Skin epidermis (tissue), 12 donors: ENCODE results near the gene TARBP1.
A peak's percentile ranks its signal among the peaks of the same experiment; 100 is the strongest.

Experiments
- H3K27ac ChIP-seq, 21 experiments: fragments of 200-600 bp; sonication (generic) in 11 of 21; one replicate each; pipeline ENCODE4 v1.5.0; 2020; ENCODE audit warnings: mild to moderate bottlenecking in 3 of 21, inconsistent platforms in 2 of 21, moderate library complexity in 2 of 21
- H3K4me3 ChIP-seq, 7 experiments: fragments of 200-600 bp; sonication (generic) in 2 of 7; one replicate each; pipeline ENCODE4 v1.5.0; 2020; ENCODE audit warnings: inconsistent platforms in 2 of 7, mild to moderate bottlenecking in 2 of 7, moderate library complexity in 1 of 7

Gene TARBP1

GRCh38 chr1:234369784-234370183 is 109.2 kb downstream of the TARBP1 start:
- Histone ChIP-seq H3K4me3 (no peak overlapping the region), H3K27ac (no peak overlapping the region)

- Histone ChIP-seq H3K4me3 (no peak overlapping the region), H3K27ac (no peak overlapping the region)
Observed at GRCh38 chr1:234369033-234369430, 109.9 kb downstream of the TARBP1 start.

GRCh38 chr1:234368320-234369032 is 110.5 kb downstream of the TARBP1 start:
- H3K4me3 ChIP-seq = no peak overlapping the region
- no peak overlapping the region for H3K27ac ChIP-seq

- no peak overlapping the region for H3K4me3 ChIP-seq
- H3K27ac ChIP-seq = no peak overlapping the region
Observed at GRCh38 chr1:234362558-234362957, 116.4 kb downstream of the TARBP1 start.

GRCh38 chr1:234361102-234361603 is 117.8 kb downstream of the TARBP1 start:
- no peak overlapping the region for H3K27ac ChIP-seq
- no peak overlapping the region for H3K4me3 ChIP-seq

GRCh38 chr1:234357831-234358230 is 121.1 kb downstream of the TARBP1 start:
- H3K4me3 ChIP-seq = peak overlapping the region in 1 of 7 experiments; percentile 42

GRCh38 chr1:234356615-234357269 is 122.2 kb downstream of the TARBP1 start:
- H3K27ac ChIP-seq = peak overlapping the region in 8 of 21 experiments; percentile 2 to 72 (median 37)
- peak overlapping the region; percentile 17 to 42 (median 34) for H3K4me3 ChIP-seq

More at GRCh38 chr1:234357831-234358230, 121.1 kb downstream of the TARBP1 start:
- H3K27ac ChIP-seq = no peak overlapping the region

GRCh38 chr1:234355782-234356510 is 123.0 kb downstream of the TARBP1 start:
- Histone ChIP-seq H3K27ac (peak overlapping the region in 2 of 21 experiments; percentile 24 to 72), H3K4me3 (peak overlapping the region in 1 of 7 experiments; percentile 41)

- no peak overlapping the region for H3K4me3 ChIP-seq
Observed at GRCh38 chr1:234348964-234349363, 130.0 kb downstream of the TARBP1 start.

GRCh38 chr1:234345237-234345636 is 133.7 kb downstream of the TARBP1 start:
- no peak overlapping the region for H3K27ac ChIP-seq
- H3K4me3 ChIP-seq = no peak overlapping the region

More at GRCh38 chr1:234348964-234349363, 130.0 kb downstream of the TARBP1 start:
- no peak overlapping the region for H3K27ac ChIP-seq

- Histone ChIP-seq H3K4me3 (no peak overlapping the region), H3K27ac (no peak overlapping the region)
Observed at GRCh38 chr1:234342774-234343173, 136.2 kb downstream of the TARBP1 start.
